ENCODE measurements around the gene SSH2.
"Not testable (repeated sequence)": the region's sequence is repeated elsewhere in the genome, so short reads cannot be mapped to it uniquely, and the experiment has no call there.

SSH2 gene

DNA sequence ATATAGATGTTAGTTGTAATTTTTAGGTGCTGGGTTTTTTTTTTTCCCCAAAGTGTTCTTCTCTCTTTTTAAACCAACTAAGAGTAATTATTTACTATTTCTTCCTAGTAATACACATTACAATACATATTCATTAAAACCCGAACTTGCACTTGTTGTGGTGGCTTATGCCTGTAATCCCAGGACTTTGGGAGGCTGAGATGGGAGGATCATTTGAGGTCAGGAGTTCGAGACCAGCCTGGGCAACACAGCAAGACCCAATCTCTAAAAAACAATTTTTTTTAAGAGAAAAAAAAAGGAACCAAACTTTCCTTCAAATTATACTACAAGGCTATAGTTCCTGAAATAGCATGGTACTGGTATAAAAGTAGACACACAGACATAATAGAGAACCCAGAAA, 15.3 kb upstream of the SSH2 start:
- TF ChIP-seq, protein P1, sequence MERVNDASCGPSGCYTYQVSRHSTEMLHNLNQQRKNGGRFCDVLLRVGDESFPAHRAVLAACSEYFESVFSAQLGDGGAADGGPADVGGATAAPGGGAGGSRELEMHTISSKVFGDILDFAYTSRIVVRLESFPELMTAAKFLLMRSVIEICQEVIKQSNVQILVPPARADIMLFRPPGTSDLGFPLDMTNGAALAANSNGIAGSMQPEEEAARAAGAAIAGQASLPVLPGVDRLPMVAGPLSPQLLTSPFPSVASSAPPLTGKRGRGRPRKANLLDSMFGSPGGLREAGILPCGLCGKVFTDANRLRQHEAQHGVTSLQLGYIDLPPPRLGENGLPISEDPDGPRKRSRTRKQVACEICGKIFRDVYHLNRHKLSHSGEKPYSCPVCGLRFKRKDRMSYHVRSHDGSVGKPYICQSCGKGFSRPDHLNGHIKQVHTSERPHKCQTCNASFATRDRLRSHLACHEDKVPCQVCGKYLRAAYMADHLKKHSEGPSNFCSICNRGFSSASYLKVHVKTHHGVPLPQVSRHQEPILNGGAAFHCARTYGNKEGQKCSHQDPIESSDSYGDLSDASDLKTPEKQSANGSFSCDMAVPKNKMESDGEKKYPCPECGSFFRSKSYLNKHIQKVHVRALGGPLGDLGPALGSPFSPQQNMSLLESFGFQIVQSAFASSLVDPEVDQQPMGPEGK (CRISPR knock-in tag; IDR thresholded peaks at IDR 0.05; ENCODE audit: borderline replicate concordance) = no peak
- TF ChIP-seq TOX (CRISPR knock-in tag; IDR thresholded peaks at IDR 0.05; ENCODE audit: borderline replicate concordance) (no peak), ZC3H10 (CRISPR knock-in tag; IDR thresholded peaks at IDR 0.05) (no peak)
- ATAC-seq = no peak

DNA sequence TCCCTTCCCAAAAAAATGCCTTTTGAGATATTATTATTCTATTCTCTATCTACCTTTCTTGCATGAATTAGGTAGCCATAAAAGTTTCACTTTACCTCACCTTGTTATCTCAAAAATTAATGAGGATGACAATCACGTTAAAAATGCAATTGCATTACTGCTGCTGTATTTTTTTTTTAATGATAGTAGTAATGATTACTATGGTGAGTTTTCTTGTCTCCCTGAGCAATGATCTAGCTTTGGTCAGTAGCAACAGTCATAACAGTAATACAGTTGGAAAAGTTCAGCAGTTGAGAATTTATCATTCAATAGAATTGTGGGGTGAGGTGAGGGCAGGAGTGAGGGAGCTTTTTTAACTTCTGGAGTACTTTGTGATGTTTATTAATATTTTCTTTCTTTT, 11.3 kb upstream of the SSH2 start, which contains the start of gene EFCAB5:
Gene EFCAB5, plus strand, starts transcription at position 301 of the 400 bp plus-strand sequence. CDS start 163 bp downstream, outside the sequence.
- ATAC-seq = no peak
- TF ChIP-seq ESRRG (CRISPR knock-in tag; IDR thresholded peaks at IDR 0.05) (no peak), ZFP3 (CRISPR knock-in tag; IDR thresholded peaks at IDR 0.05) (no peak), PPARA (CRISPR knock-in tag; IDR thresholded peaks at IDR 0.05; ENCODE audit: borderline replicate concordance) (no peak), ISL1 (CRISPR knock-in tag; IDR thresholded peaks at IDR 0.05) (no peak), ZNF565 (CRISPR knock-in tag; conservative IDR thresholded peaks at IDR 0.05; ENCODE audit: low read depth) (no peak), BACH2 (CRISPR knock-in tag; IDR thresholded peaks at IDR 0.05; ENCODE audit: borderline replicate concordance) (no peak), OSR1 (CRISPR knock-in tag; IDR thresholded peaks at IDR 0.05) (no peak), RARB (CRISPR knock-in tag; IDR thresholded peaks at IDR 0.05) (no peak)
- TF ChIP-seq, protein P2, sequence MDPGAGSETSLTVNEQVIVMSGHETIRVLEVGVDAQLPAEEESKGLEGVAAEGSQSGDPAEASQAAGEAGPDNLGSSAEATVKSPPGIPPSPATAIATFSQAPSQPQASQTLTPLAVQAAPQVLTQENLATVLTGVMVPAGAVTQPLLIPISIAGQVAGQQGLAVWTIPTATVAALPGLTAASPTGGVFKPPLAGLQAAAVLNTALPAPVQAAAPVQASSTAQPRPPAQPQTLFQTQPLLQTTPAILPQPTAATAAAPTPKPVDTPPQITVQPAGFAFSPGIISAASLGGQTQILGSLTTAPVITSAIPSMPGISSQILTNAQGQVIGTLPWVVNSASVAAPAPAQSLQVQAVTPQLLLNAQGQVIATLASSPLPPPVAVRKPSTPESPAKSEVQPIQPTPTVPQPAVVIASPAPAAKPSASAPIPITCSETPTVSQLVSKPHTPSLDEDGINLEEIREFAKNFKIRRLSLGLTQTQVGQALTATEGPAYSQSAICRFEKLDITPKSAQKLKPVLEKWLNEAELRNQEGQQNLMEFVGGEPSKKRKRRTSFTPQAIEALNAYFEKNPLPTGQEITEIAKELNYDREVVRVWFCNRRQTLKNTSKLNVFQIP (CRISPR knock-in tag; IDR thresholded peaks at IDR 0.05; ENCODE audit: borderline replicate concordance, low read depth) = no peak
- TF ChIP-seq, protein P3, sequence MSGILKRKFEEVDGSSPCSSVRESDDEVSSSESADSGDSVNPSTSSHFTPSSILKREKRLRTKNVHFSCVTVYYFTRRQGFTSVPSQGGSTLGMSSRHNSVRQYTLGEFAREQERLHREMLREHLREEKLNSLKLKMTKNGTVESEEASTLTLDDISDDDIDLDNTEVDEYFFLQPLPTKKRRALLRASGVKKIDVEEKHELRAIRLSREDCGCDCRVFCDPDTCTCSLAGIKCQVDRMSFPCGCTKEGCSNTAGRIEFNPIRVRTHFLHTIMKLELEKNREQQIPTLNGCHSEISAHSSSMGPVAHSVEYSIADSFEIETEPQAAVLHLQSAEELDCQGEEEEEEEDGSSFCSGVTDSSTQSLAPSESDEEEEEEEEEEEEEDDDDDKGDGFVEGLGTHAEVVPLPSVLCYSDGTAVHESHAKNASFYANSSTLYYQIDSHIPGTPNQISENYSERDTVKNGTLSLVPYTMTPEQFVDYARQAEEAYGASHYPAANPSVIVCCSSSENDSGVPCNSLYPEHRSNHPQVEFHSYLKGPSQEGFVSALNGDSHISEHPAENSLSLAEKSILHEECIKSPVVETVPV (CRISPR knock-in tag; IDR thresholded peaks at IDR 0.05) = no peak

DNA sequence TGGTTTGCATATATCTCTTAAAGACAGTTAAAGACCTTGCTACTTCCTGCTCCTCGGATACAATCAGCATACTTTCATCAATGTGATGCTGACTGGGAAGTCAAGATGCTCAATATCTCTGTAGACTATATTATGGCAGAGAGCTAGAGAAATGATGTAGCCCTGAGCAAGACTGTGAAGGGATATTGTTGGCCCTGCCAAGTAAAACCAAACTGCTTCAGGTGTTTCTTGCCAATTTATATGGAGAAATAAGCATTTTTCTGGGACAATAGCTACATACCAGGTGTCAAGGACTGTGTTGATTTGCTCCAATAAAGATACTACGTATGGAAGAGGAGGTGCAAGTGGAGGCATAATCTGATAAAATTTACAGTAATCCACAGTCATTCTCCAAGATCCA, 6.7 kb upstream of the SSH2 start:
- TF ChIP-seq, protein P4, sequence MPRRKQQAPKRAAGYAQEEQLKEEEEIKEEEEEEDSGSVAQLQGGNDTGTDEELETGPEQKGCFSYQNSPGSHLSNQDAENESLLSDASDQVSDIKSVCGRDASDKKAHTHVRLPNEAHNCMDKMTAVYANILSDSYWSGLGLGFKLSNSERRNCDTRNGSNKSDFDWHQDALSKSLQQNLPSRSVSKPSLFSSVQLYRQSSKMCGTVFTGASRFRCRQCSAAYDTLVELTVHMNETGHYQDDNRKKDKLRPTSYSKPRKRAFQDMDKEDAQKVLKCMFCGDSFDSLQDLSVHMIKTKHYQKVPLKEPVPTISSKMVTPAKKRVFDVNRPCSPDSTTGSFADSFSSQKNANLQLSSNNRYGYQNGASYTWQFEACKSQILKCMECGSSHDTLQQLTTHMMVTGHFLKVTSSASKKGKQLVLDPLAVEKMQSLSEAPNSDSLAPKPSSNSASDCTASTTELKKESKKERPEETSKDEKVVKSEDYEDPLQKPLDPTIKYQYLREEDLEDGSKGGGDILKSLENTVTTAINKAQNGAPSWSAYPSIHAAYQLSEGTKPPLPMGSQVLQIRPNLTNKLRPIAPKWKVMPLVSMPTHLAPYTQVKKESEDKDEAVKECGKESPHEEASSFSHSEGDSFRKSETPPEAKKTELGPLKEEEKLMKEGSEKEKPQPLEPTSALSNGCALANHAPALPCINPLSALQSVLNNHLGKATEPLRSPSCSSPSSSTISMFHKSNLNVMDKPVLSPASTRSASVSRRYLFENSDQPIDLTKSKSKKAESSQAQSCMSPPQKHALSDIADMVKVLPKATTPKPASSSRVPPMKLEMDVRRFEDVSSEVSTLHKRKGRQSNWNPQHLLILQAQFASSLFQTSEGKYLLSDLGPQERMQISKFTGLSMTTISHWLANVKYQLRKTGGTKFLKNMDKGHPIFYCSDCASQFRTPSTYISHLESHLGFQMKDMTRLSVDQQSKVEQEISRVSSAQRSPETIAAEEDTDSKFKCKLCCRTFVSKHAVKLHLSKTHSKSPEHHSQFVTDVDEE (CRISPR knock-in tag; IDR thresholded peaks at IDR 0.05) = no peak
- no peak for TF ChIP-seq CSDC2 (CRISPR knock-in tag; IDR thresholded peaks at IDR 0.05)
- no peak for TF ChIP-seq RARB (CRISPR knock-in tag; IDR thresholded peaks at IDR 0.05)
- no peak for TF ChIP-seq TCF4 (CRISPR knock-in tag; IDR thresholded peaks at IDR 0.05; ENCODE audit: borderline replicate concordance)
- TF ChIP-seq ZNF565 (CRISPR knock-in tag; conservative IDR thresholded peaks at IDR 0.05; ENCODE audit: low read depth) = no peak
- TF ChIP-seq, protein P5, sequence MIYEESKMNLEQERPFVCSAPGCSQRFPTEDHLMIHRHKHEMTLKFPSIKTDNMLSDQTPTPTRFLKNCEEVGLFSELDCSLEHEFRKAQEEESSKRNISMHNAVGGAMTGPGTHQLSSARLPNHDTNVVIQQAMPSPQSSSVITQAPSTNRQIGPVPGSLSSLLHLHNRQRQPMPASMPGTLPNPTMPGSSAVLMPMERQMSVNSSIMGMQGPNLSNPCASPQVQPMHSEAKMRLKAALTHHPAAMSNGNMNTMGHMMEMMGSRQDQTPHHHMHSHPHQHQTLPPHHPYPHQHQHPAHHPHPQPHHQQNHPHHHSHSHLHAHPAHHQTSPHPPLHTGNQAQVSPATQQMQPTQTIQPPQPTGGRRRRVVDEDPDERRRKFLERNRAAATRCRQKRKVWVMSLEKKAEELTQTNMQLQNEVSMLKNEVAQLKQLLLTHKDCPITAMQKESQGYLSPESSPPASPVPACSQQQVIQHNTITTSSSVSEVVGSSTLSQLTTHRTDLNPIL (CRISPR knock-in tag; IDR thresholded peaks at IDR 0.05; ENCODE audit: low read depth) = no peak
- TF ChIP-seq OSR1 (CRISPR knock-in tag; IDR thresholded peaks at IDR 0.05) = no peak
- no peak for TF ChIP-seq TOX (CRISPR knock-in tag; IDR thresholded peaks at IDR 0.05; ENCODE audit: borderline replicate concordance)
- no peak for TF ChIP-seq ZNF70 (CRISPR knock-in tag; IDR thresholded peaks at IDR 0.05)
- no peak for TF ChIP-seq ARNTL (CRISPR knock-in tag; IDR thresholded peaks at IDR 0.05; ENCODE audit: borderline replicate concordance, low read depth)
- ATAC-seq = no peak

DNA sequence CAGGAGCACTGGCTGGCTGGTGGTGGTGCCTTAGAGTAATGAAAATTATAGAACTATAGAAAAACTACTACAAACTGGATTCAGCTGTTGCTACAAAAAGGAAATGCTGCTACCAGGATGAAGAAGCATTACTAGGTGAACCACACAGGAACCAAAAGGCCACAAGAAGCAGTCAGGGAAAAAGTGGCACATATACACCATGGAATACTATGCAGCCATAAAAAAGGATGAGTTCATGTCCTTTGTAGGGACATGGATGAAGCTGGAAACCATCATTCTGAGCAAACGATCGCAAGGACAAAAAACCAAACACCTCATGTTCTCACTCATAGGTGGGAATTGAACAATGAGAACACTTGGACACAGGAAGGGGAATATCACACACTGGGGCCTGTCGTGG, 5.9 kb upstream of the SSH2 start:
- ATAC-seq = not testable (repeated sequence)
